Measurements from ENCODE around the gene CSK. TPM values are rescaled to one million over a fixed set of nuclear protein-coding genes. Genes with fewer than 3 reads are reported as not detected.
"Not testable (repeated sequence)": the region's sequence is repeated elsewhere in the genome, so short reads cannot be mapped to it uniquely, and the experiment has no call there.

The CSK gene
- 48.0 and 69.4 TPM in 2 replicates for total RNA-seq

DNA sequence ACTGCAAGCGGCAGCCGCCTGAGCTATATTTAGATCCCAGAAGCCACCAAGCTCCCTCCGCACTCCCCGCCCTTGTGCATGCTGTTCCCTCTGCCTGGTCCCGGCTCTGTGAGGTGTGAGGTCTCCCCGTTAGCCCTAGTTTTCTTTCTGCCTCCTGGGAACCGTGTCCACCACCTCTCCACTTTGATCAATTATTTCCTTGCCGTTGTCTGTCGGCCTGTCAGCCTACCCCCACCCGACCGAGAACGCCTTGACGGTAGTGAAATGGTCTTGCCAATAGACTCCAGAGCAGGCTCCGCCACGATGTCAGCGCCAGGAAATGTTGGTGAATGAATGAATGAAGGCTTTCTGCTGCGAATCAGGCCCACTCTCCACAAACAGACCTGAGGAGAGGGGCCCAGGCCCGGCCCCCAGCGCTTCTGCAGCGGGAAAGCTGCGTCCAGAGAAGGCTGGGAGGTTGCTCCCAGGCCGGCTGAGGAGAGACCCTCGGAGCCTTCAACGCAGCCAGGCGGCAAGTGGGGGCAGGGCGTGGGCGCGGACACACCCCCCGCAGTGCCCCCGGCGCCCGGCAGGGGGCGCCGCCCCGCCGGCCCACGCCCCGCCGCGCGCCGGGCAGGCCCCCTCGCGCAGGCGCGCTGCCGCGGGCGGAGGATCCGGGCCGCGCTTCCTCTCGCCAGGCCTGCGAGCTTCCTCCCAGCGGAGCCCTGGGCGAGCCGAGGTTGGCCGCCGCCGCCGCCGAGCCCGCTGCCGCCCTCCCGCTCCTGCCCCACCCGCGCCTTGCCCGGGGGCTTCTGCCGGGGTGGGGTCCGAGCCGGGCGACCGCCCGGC is at the start of gene CSK:
TSS of gene CSK (plus strand) at position 650 of the 828 bp plus-strand sequence. CDS start 16,218 bp downstream, outside the sequence.
- DNase-seq (ENCODE audit: extremely low read depth, low read depth, low spot score): no peak

DNA sequence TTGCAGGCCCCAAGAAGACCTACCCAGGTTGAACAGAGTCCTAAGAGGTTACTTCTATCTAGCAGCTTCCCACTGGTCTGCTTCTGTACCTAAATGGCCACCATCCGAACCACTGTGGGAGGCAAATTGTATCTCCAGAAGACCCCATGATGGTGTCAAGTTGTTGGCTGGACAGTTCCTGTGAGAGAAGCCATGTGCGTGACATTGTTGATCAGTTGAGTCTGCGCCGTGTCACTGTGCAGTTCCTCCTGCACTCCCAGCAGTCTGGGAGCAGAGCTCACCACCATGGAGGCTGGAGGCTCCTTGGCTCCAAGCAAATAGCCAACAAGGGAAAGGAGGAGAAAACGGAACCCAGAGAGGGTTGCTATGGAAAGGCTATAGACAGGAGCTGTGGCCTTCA is 49.0 kb upstream of the CSK start:
- DNase-seq (ENCODE audit: extremely low read depth, low read depth, low spot score): no peak

- DNase-seq (ENCODE audit: extremely low read depth, low read depth, low spot score): no peak
Observed at GRCh38 chr15:74733269-74733668, 48.6 kb upstream of the CSK start.

GRCh38 chr15:74735305-74735704 is 46.6 kb upstream of the CSK start:
- no peak for DNase-seq (ENCODE audit: extremely low read depth, low read depth, low spot score)

- DNase-seq (ENCODE audit: extremely low read depth, low read depth, low spot score): not testable (repeated sequence)
Observed at GRCh38 chr15:74738239-74738638, 43.6 kb upstream of the CSK start.

DNA sequence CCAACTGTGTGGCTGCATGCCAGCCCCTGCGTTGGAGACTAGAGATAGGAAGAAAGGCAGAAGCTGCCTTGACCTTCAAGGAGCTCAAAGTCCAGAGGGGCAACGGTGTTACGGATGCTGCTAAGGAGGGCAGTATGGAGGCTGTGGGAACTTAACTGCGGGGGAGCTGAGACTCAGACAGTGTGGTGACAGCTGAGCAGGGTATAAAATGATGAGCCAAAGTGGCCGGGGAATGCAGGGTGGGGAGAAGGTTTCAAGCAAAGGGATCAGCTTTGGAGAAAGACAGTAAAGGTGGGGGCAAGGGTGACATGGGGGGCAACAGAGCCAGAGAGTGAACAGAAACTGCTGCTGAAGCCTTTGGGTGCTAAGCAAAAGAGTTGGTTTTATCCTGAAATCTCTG is 39.5 kb upstream of the CSK start:
- DNase-seq (ENCODE audit: extremely low read depth, low read depth, low spot score): no peak

DNA sequence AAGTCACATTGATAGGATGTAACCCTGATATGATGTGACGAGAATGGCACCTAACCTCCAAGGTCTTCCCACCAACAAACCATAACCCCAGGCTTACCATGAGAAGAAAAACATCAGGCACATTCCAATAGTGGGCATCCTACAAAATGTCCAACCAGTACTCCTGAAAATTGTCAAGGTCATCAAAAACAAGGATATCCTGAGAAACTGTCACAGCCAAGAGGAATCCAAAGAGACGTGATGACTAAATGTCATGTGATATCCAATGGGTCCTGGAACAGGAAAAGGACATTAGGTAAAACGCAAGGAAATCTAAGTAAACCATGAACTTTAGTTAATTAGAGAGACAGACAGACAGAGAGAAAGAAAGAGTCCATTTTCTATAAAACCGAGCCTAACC is 35.5 kb upstream of the CSK start:
- DNase-seq (ENCODE audit: extremely low read depth, low read depth, low spot score): no peak

DNA sequence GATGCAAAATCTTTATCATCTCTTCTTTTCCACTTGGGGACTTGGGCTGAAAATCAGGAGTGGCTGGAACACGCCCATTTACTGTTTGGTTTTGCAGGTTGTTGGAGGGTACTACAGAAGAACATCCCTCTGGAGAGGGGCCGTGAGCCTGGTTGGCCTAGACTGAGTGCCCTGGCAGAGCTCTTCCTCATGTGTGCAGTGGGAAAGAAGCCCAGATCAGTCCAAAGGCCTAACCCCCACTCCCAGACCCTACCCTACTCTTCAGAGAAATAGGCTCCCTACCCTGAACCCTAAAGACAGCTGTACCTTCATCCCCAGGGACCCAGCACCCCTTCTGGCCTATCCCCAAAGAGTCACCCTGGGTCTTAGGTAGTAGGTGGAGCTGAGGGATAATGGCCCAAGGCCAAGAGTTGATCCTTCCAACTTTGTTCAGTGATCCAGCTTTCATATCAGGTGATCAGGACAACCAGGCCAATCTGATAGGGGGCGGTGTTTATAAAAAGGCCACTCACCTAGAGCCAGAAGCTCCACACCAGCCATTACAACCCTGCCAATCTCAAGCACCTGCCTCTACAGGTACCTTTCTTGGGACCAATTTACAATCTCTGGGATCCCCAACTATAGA is 33.4 kb upstream of the CSK start, which contains the start of gene CYP1A2:
TSS of gene CYP1A2 (plus strand) at position 524 of the 625 bp plus-strand sequence. CDS start 894 bp downstream, outside the sequence.
- DNase-seq (ENCODE audit: extremely low read depth, low read depth, low spot score): no peak

GRCh38 chr15:74749832-74750231 is 32.0 kb upstream of the CSK start:
- DNase-seq (ENCODE audit: extremely low read depth, low read depth, low spot score): no peak

- DNase-seq (ENCODE audit: extremely low read depth, low read depth, low spot score): no peak
Observed at GRCh38 chr15:74750751-74751150, 31.1 kb upstream of the CSK start.

- DNase-seq (ENCODE audit: extremely low read depth, low read depth, low spot score): no peak
Observed at GRCh38 chr15:74752011-74752410, 29.9 kb upstream of the CSK start.

GRCh38 chr15:74752531-74752930 is 29.3 kb upstream of the CSK start:
- no peak for DNase-seq (ENCODE audit: extremely low read depth, low read depth, low spot score)

GRCh38 chr15:74754593-74755215 is 27.2 kb upstream of the CSK start:
- DNase-seq (ENCODE audit: extremely low read depth, low read depth, low spot score): no peak

GRCh38 chr15:74758736-74759135 is 23.1 kb upstream of the CSK start:
- no peak for DNase-seq (ENCODE audit: extremely low read depth, low read depth, low spot score)

DNA sequence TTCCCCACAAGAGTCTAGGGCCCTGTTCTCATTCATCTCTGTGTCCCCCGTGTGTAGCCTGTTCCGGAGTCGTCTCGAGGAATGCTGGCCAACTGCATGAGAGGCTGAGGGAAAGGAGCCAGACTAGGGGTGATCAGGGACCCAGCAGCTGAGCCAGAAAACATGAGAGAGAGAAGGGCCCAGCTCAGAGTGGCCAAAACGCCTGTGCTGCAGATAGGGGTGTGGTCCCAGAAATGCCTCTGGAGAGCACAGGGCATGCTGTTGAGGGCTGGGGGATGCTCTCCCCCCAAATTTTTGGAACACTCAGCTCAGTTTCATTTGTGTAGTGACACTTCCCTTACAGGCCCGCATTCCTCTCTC is 19.1 kb upstream of the CSK start:
- no peak for DNase-seq (ENCODE audit: extremely low read depth, low read depth, low spot score)

DNA sequence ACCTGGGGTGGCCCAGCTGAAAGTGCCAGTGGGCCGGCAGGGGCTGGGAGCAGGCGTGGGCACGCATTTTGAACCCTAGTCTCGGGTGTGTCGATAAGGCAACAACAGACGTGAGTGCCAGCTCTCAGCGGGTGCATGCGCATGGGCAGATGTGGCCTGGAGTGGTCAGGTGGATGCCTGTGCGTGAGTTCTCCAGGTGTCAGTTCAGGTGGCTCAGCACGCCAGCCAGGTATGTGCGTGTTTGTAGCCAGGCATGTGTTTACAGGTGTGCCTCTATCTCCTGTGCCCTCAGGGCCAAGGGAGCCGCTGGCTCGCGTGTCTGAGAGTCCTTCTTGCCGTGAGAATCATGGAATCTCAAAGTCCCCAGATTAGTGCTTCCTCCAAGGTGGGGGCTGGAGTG is 18.5 kb upstream of the CSK start:
- no peak for DNase-seq (ENCODE audit: extremely low read depth, low read depth, low spot score)

GRCh38 chr15:74767167-74768098 is 14.4 kb upstream of the CSK start:
- DNase-seq (ENCODE audit: extremely low read depth, low read depth, low spot score): no peak

- DNase-seq (ENCODE audit: extremely low read depth, low read depth, low spot score): no peak
Observed at GRCh38 chr15:74768099-74768770, 13.6 kb upstream of the CSK start.

DNA sequence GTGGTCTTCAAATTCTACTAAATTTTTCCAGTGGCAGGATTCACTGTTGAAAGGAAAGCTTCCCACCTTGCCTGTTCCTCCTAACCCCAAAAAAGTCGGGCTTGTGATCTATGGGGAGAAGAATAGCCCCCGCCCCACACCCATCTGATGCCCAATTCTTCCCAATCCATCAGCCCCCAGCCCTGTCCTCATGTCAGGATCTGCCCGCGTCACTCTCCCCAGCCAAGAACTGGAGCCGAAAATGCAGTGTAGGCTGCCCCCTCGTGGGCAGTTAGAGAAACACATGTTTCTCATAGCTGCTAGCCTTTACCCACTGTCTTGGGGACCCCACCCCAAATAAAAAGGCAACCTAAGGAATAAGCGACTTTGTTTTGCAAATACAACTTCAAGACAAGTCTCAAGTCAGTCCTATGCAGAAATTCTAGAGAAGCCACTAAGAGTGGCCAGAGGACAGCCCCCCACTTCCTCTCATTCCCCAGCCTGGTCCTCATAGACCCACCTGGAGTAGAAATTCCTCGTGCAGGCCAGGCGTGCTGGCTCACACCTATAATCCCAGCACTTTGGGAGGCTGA is 13.0 kb upstream of the CSK start:
- DNase-seq (ENCODE audit: extremely low read depth, low read depth, low spot score): no peak
